Activated B cell treated with CpG ODN at 0.5 μM for 24 hours (primary cell): ENCODE data around the gene DEFB114. TPM values are rescaled to one million over a fixed set of nuclear protein-coding genes. Genes with fewer than 3 reads are reported as not detected.

Experiments
- ATAC-seq: fragments of 200-7000 bp; cut with Tn5 transposase; one replicate; pipeline ENCODE4 v1.10.0; 2021; ENCODE audit warnings: low read depth, mild to moderate bottlenecking, moderate library complexity
- CTCF ChIA-PET: fragments of 350-600 bp; sonication (Branson Sonifier 250); formaldehyde crosslinking; loops from one replicate; lab custom pipeline; 2021; ENCODE audit warnings: antibody characterized with exemption; lab: Charles Lee
- POLR2A ChIA-PET: fragments of 350-600 bp; sonication (Branson Sonifier 250); formaldehyde crosslinking; loops from one replicate; lab custom pipeline; 2021; ENCODE audit warnings: antibody characterized with exemption; lab: Charles Lee
- DNase-seq: peaks from one replicate; pipeline ENCODE4 v3.0.0; 2022
- H3K27ac Mint-ChIP-seq: one replicate; pipeline ENCODE4 v1.8.0; 2020; ENCODE audit warnings: mixed read lengths
- H3K27me3 Mint-ChIP-seq: one replicate; pipeline ENCODE4 v1.8.0; 2021; ENCODE audit warnings: mixed read lengths
- H3K36me3 Mint-ChIP-seq: one replicate; pipeline ENCODE4 v1.8.0; 2021; ENCODE audit warnings: low read depth, mixed read lengths
- H3K4me1 Mint-ChIP-seq: one replicate; pipeline ENCODE4 v1.8.0; 2021; ENCODE audit warnings: mixed read lengths
- H3K4me3 Mint-ChIP-seq: one replicate; pipeline ENCODE4 v1.8.0; 2020; ENCODE audit warnings: mild to moderate bottlenecking, mixed read lengths
- H3K9me3 Mint-ChIP-seq: one replicate; pipeline ENCODE4 v1.8.0; 2020; ENCODE audit warnings: mixed read lengths
- intact Hi-C: fragments of 100-400 bp; cut with micrococcal nuclease; formaldehyde crosslinking; loops from one replicate; pipeline ENCODE4 v1.15.1; 2024
- total RNA-seq: library from RNA; stranded (reverse); gene quantifications from 2 replicates; pipeline ENCODE4 v1.2.3, GENCODE V29; 2022
- TF ChIP-seq, protein P1 (sequence below): fragments of 200-600 bp; IDR thresholded peaks from one replicate; pipeline ENCODE4 v1.8.0; 2022; ENCODE audit warnings: antibody characterized with exemption, mild to moderate bottlenecking

The DEFB114 gene
- total RNA-seq, 1 donor from 2014 or later = not detected

DNA sequence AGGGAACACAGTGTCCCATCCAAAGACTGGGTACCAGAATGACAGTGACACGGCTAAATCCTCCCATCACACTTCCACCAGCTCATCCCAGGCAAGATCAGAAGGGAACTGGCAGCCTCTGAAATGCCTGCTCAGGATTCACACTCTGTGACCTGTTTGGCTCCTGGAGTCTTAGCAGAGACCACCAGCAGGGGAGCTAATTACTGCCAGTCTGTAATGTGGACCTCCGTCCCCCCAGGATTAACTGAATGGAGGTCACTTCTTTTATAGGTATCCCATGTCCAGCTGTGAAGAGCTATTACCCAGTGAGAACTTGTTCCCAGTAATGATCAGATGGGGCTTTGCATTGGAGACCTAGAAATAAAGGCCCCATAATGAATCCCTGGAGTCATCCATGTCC is 45.2 kb downstream of the DEFB114 start:
- intact Hi-C loops = no loop called here
- Mint-ChIP-seq H3K27ac (no peak overlapping the region), H3K4me1 (no peaks in the 10 kb centered on the region), H3K4me3 (no peak overlapping the region), H3K27me3 (no peaks in the 10 kb centered on the region), H3K36me3 (no peaks in the 10 kb centered on the region), H3K9me3 (no peaks in the 10 kb centered on the region)
- ATAC-seq (no peak), DNase-seq (no peak)
- ChIA-PET CTCF (no interaction called here), POLR2A (no interaction called here)
- TF ChIP-seq, protein P1, sequence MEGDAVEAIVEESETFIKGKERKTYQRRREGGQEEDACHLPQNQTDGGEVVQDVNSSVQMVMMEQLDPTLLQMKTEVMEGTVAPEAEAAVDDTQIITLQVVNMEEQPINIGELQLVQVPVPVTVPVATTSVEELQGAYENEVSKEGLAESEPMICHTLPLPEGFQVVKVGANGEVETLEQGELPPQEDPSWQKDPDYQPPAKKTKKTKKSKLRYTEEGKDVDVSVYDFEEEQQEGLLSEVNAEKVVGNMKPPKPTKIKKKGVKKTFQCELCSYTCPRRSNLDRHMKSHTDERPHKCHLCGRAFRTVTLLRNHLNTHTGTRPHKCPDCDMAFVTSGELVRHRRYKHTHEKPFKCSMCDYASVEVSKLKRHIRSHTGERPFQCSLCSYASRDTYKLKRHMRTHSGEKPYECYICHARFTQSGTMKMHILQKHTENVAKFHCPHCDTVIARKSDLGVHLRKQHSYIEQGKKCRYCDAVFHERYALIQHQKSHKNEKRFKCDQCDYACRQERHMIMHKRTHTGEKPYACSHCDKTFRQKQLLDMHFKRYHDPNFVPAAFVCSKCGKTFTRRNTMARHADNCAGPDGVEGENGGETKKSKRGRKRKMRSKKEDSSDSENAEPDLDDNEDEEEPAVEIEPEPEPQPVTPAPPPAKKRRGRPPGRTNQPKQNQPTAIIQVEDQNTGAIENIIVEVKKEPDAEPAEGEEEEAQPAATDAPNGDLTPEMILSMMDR = no peak

DNA sequence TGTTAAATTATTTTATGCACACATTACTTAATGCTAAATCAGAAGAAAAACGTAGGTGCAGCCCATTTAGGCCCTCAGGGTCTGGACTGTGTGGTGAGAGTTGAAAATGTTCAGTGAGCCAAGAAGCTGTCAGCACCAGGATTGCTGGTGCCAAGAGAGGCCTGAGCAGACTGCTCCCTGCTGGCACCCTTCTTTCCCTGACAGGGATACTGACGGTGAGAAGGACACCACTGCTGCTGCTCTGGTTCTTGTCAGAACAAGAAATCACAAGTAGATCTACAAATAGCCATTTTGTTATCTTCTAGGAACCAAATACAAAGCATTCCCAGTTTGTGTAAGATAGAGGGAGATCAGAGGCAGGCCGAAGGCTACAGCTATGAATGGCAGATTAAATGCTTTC is 48.9 kb downstream of the DEFB114 start:
- Mint-ChIP-seq H3K27ac (no peak overlapping the region), H3K36me3 (no peaks in the 10 kb centered on the region), H3K4me3 (no peak overlapping the region), H3K27me3 (no peaks in the 10 kb centered on the region), H3K9me3 (no peaks in the 10 kb centered on the region), H3K4me1 (no peaks in the 10 kb centered on the region)
- no peak for ATAC-seq
- ChIA-PET CTCF (no interaction called here), POLR2A (no interaction called here)
- DNase-seq = no peak
- TF ChIP-seq, protein P1 = no peak
- intact Hi-C loops = no loop called here

DNA sequence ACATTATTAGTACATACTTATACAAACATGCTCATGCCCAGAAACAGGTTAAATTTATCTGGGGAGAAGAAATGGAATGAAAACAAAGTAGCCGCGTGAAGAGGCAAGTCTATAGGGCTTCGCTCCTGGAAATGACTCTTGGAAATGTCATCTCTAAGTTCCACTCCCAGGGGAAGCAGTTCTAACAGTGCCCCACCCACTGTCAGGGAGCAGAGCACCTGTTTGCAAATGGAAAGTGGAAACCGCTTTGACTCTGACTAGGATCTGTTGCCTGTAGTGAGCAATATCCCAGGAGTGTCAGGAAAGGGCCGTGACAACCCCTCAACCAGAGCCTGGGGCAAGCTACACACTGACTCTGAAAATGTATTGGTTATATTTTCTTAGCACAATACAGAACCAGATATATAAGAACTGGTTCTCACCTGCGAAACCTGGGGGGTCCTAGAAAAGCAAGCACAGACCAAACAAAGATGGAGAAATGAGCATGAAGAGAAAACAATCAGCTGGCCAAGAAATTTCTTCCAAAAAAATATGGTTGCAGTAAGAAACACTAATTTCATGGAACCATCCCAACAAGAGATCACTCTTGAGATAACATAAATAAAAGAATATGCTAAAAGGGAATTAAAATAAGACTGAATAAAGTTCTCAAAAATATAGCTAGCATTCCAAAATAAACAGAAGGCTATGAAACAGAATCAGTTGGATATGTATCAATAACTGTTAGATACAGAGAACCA is 50.2 kb downstream of the DEFB114 start:
- Mint-ChIP-seq H3K9me3 (no peaks in the 10 kb centered on the region), H3K27ac (no peak overlapping the region), H3K36me3 (no peaks in the 10 kb centered on the region), H3K27me3 (no peaks in the 10 kb centered on the region), H3K4me3 (no peak overlapping the region), H3K4me1 (no peaks in the 10 kb centered on the region)
- no peak for ATAC-seq
- ChIA-PET CTCF (no interaction called here), POLR2A (no interaction called here)
- TF ChIP-seq, protein P1 = no peak
- DNase-seq = no peak
- intact Hi-C loops = no loop called here

DNA sequence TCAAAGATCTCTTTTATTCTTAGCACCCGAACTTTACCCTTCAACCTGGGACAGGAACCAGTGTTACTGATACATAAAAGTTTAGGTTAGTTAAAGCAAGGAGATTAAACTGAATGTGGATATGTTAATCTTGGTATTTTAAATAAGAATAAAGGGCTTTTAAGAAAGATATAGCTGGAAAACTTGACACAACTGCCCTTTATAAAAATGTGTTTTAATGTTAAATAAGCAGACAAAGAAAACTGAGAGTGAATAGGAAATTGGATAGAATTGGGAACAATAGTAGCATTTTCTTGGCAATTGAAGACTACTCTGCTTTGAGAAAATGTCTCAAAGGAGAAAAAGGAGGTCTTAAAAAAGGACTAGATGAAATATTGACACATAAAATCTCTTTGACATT is 51.8 kb downstream of the DEFB114 start:
- no peaks in the 10 kb centered on the region for H3K36me3 Mint-ChIP-seq
- no peaks in the 10 kb centered on the region for H3K27me3 Mint-ChIP-seq
- DNase-seq (no peak), ATAC-seq (no peak)
- intact Hi-C loops = no loop called here
- no peaks in the 10 kb centered on the region for H3K4me1 Mint-ChIP-seq
- ChIA-PET POLR2A (no interaction called here), CTCF (no interaction called here)
- TF ChIP-seq, protein P1 = no peak
- H3K9me3 Mint-ChIP-seq = no peaks in the 10 kb centered on the region
- H3K27ac Mint-ChIP-seq = no peak overlapping the region
- no peak overlapping the region for H3K4me3 Mint-ChIP-seq

DNA sequence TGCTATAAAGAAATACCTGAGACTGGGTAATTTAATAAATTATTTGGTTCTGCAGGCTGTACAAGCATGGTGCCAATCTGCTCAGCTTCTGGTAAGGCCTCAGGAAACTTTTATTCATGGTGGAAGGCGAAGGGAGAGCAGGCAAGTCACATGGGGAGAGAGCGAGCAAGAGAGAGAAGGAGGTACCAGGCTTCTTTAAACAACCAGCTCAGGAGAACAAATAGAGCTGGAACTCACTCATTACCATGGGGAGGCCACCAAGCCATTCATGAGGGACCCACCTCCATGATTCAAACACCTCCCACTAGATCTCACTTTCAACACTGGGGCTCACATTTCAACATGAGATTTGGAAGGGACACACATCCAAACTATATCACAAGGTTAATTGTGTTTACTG is 52.7 kb downstream of the DEFB114 start:
- ChIA-PET POLR2A (no interaction called here), CTCF (no interaction called here)
- Mint-ChIP-seq H3K4me3 (no peak overlapping the region), H3K27ac (no peak overlapping the region), H3K4me1 (no peaks in the 10 kb centered on the region), H3K27me3 (no peaks in the 10 kb centered on the region), H3K36me3 (no peaks in the 10 kb centered on the region), H3K9me3 (no peaks in the 10 kb centered on the region)
- DNase-seq (no peak), ATAC-seq (no peak)
- TF ChIP-seq, protein P1 = no peak
- intact Hi-C loops = no loop called here

Other genes with a start within 250 kb of the DEFB114 start
- gene CRISP3, start 219.8 kb downstream of the DEFB114 start, total RNA-seq = not detected in 2 replicates
- not detected in 2 replicates for gene PGK2, start 176.9 kb downstream of the DEFB114 start, total RNA-seq
- gene CRISP1, start 97.6 kb downstream of the DEFB114 start, total RNA-seq = not detected in 2 replicates
- gene DEFB113, start 5.5 kb upstream of the DEFB114 start, total RNA-seq = not detected in 2 replicates
- not detected in 2 replicates for gene DEFB110, start 57.8 kb upstream of the DEFB114 start, total RNA-seq
- not detected in 2 replicates for gene DEFB112, start 85.8 kb upstream of the DEFB114 start, total RNA-seq